ENCODE results near the gene PKD1. TPM values are rescaled to one million over a fixed set of nuclear protein-coding genes. Genes with fewer than 3 reads are reported as not detected.

The PKD1 gene
- total and polyA plus RNA-seq, 2 of the 13 experiments (the other 11 are each of a cell fraction or from before 2014, with no cell fraction given), result 22.1 to 23.0 TPM

DNA sequence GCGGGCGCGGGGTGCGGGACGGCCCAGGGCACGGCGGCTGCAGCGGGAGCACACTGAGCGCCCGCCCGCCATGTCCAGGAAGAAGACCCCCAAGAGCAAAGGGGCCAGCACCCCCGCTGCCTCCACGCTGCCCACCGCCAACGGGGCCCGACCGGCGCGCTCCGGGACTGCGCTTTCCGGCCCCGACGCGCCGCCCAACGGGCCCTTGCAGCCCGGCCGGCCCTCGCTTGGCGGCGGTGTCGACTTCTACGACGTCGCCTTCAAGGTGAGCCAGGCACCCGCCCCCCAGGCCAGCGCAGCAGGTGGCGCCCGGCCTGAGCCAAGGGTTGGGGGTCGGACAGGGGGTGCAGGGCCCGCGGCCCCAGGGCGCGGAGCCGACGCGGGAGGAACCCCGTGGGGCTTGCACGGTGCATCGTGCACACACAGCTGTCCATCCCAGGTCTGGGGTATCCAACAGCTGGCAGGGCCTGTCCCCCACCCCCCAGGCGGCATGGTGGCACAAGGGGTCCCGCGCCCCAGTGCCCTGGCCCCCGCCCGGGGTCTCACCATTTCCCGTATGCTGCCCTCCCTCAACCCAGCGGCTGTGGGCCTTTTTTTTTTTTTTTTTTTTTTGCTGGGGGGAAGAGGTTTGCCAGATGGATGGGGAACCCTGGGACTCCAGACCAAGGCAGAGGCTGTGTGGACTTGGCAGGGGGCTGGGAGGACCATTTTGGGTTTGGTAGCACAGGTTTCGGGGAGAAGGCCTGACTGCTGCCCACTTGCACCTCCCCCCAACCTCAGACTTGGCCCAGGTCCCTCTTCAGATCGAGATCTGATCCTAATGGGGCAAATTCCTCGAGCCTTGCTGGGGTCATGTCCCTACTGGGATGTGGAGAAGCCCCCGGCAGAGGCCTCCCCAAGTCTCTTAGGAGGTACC is 13.3 kb upstream of the PKD1 start (continued):
- TF ChIP-seq BORCS8-MEF2B (CRISPR knock-in tag; IDR thresholded peaks at IDR 0.05) (no peak), ZC3H13 (CRISPR knock-in tag; IDR thresholded peaks at IDR 0.05) (0 out of 2 replicates have a peak, but pooled peaks have one; percentile 34), ZUFSP (CRISPR knock-in tag; IDR thresholded peaks at IDR 0.05; ENCODE audit: borderline replicate concordance) (no peak), ARID2 (CRISPR knock-in tag; IDR thresholded peaks at IDR 0.05; ENCODE audit: borderline replicate concordance) (no peak), ZNF629 (CRISPR knock-in tag; conservative IDR thresholded peaks at IDR 0.05) (0 out of 2 replicates have a peak, but pooled peaks have one; percentile 18), STAG1 (CRISPR knock-in tag; IDR thresholded peaks at IDR 0.05) (peak; percentile 21; the same call in 1 of the 2 replicates), ZNF777 (CRISPR knock-in tag; IDR thresholded peaks at IDR 0.05) (peak; percentile 18), HMGA1 (CRISPR knock-in tag; conservative IDR thresholded peaks at IDR 0.05) (no peak), ZNF335 (CRISPR knock-in tag; IDR thresholded peaks at IDR 0.05) (no peak), CENPT (CRISPR knock-in tag; IDR thresholded peaks at IDR 0.05; ENCODE audit: low read depth) (no peak), ZMYM3 (CRISPR knock-in tag; IDR thresholded peaks at IDR 0.05) (no peak), ZFYVE20 (CRISPR knock-in tag; IDR thresholded peaks at IDR 0.05; ENCODE audit: borderline replicate concordance, low read depth) (0 out of 2 replicates have a peak, but pooled peaks have one; percentile 31), PBX3 (CRISPR knock-in tag; IDR thresholded peaks at IDR 0.05; ENCODE audit: borderline replicate concordance) (no peak), NFYC (CRISPR knock-in tag; IDR thresholded peaks at IDR 0.05) (no peak), U2AF1 (optimal IDR thresholded peaks at IDR 0.05; ENCODE audit: low read depth, low read length) (no peak), NFRKB (IDR thresholded peaks at IDR 0.05) (no peak), DRAP1 (CRISPR knock-in tag; IDR thresholded peaks at IDR 0.05) (no peak), GLI4 (CRISPR knock-in tag; IDR thresholded peaks at IDR 0.05; ENCODE audit: borderline replicate concordance) (no peak), MTA3 (CRISPR knock-in tag; IDR thresholded peaks at IDR 0.05) (no peak), DMAP1 (CRISPR knock-in tag; IDR thresholded peaks at IDR 0.05) (no peak), TBL1XR1 (IDR thresholded peaks at IDR 0.05; ENCODE audit: borderline replicate concordance, low read length, partially characterized antibody) (no peak), MYNN (CRISPR knock-in tag; IDR thresholded peaks at IDR 0.05; ENCODE audit: low read depth) (no peak), MBD4 (IDR thresholded peaks at IDR 0.05; ENCODE audit: borderline replicate concordance, low read length) (no peak), ARNT2 (CRISPR knock-in tag; IDR thresholded peaks at IDR 0.05; ENCODE audit: low read depth) (peak; percentile 29; the same call in 1 of the 2 replicates), XRCC5 (optimal IDR thresholded peaks at IDR 0.05; ENCODE audit: low read length) (no peak), HOMEZ (CRISPR knock-in tag; IDR thresholded peaks at IDR 0.05; ENCODE audit: low read depth) (no peak)
